A673 (cell line): ENCODE measurements around the gene ADAMTS13. TPM values are rescaled to one million over a fixed set of nuclear protein-coding genes. Genes with fewer than 3 reads are reported as not detected.

ENCODE experiments used
- Bru-seq: library from RNA; stranded (reverse); fragments of 400-500 nt; gene quantifications from one replicate; lab custom pipeline; 2021; lab: Mats Ljungman, UMichigan
- BruChase-seq, 2 experiments: library from RNA; stranded (reverse); fragments of 400-500 nt; gene quantifications; one replicate each; lab custom pipeline; 2021; lab: Mats Ljungman, UMichigan
- BruUV-seq: library from RNA; stranded (reverse); fragments of 400-500 nt; replicated peaks from 2 replicates; lab custom pipeline; 2021; lab: Mats Ljungman, UMichigan
- CTCF ChIA-PET: fragments of 300-600 bp; sonication (Branson Sonifier 250); formaldehyde crosslinking; loops from one replicate; lab custom pipeline; 2022; ENCODE audit warnings: antibody characterized with exemption; lab: Charles Lee
- POLR2A ChIA-PET: fragments of 300-600 bp; sonication (Branson Sonifier 250); formaldehyde crosslinking; loops from one replicate; lab custom pipeline; 2022; ENCODE audit warnings: antibody characterized with exemption; ENCODE audit not compliant: low non-redundant PET; lab: Charles Lee
- DNase-seq: peaks from one replicate; pipeline ENCODE4 v3.0.0-alpha.2; 2015; ENCODE audit warnings: low spot score
- H3K27ac ChIP-seq: fragments of 200-600 bp; sonication (generic); 2 replicates; pipeline ENCODE4 v1.5.1; 2016; ENCODE audit warnings: mixed run types, low read depth, mild to moderate bottlenecking, mixed read lengths, antibody characterized with exemption, low read length; ENCODE audit not compliant: poor library complexity, severe bottlenecking
- H3K27me3 ChIP-seq: fragments of 200-600 bp; sonication (generic); replicated peaks from 2 replicates; pipeline ENCODE4 v1.6.1; 2017; ENCODE audit warnings: mixed run types, low read depth, mild to moderate bottlenecking, mixed read lengths, antibody characterized with exemption, low read length; ENCODE audit not compliant: insufficient read depth, poor library complexity
- H3K36me3 ChIP-seq: fragments of 200-600 bp; sonication (generic); 2 replicates; pipeline ENCODE4 v1.6.1; 2016; ENCODE audit warnings: mixed run types, mild to moderate bottlenecking, mixed read lengths, antibody characterized with exemption, low read length; ENCODE audit not compliant: insufficient read depth, poor library complexity, severe bottlenecking
- H3K4me1 ChIP-seq: fragments of 200-600 bp; sonication (generic); 2 replicates; pipeline ENCODE4 v1.6.1; 2017; ENCODE audit warnings: mixed run types, mild to moderate bottlenecking, mixed read lengths, antibody characterized with exemption, low read length; ENCODE audit not compliant: insufficient read depth, poor library complexity, severe bottlenecking
- H3K4me3 ChIP-seq: fragments of 200-600 bp; sonication (generic); 2 replicates; pipeline ENCODE4 v1.5.1; 2016; ENCODE audit warnings: low read depth, mixed run types, mild to moderate bottlenecking, mixed read lengths, low read length; ENCODE audit not compliant: poor library complexity, severe bottlenecking
- H3K9me3 ChIP-seq: fragments of 200-600 bp; sonication (generic); 2 replicates; pipeline ENCODE4 v1.6.1; 2016; ENCODE audit warnings: mixed run types, low read depth, mild to moderate bottlenecking, mixed read lengths, antibody characterized with exemption, low read length; ENCODE audit not compliant: poor library complexity, severe bottlenecking
- EZH2 ChIP-seq: fragments of 200-600 bp; sonication (generic); IDR thresholded peaks from 2 replicates; pipeline ENCODE4 v1.6.1; 2017; ENCODE audit warnings: borderline replicate concordance, low read depth, mild to moderate bottlenecking, mixed read lengths, antibody characterized with exemption, low read length; ENCODE audit not compliant: poor library complexity, severe bottlenecking
- intact Hi-C: fragments of 100-400 bp; cut with micrococcal nuclease; formaldehyde crosslinking; loops from one replicate; pipeline ENCODE4 v1.10.0; 2022; ENCODE audit not compliant: unreplicated experiment
- long read RNA-seq: library from polyadenylated mRNA; stranded (forward); transcript quantifications from one replicate; pipeline ENCODE4 v2.0.0, GENCODE V29; 2022
- total RNA-seq: library from RNA; stranded (reverse); gene quantifications from 2 replicates; pipeline ENCODE4 v1.2.3, GENCODE V29; 2021
- TF ChIP-seq, protein P1 (sequence below): fragments of 300-800, 200-600 bp; sonication (generic); conservative IDR thresholded peaks from 2 replicates; pipeline ENCODE4 v1.5.1; 2017; ENCODE audit warnings: low read depth, mild to moderate bottlenecking, antibody characterized with exemption, low read length, moderate library complexity, mixed read lengths

Gene ADAMTS13
- total RNA-seq (1.3 and 3.1 TPM in 2 replicates), Bru-seq, nascent RNA (percentile 31 among the genes with signal in this experiment), BruChase-seq, experiment 1, labeled RNA remaining after a 2-hour chase (percentile 26 among the genes with signal in this experiment), BruChase-seq, experiment 2, labeled RNA remaining after a 6-hour chase (percentile 30 among the genes with signal in this experiment)
- long read RNA-seq, partial matches to known transcripts: 2 of 3 reads
- long read RNA-seq, other reads (novel, unspliced or antisense): 1 of 3 reads

DNA sequence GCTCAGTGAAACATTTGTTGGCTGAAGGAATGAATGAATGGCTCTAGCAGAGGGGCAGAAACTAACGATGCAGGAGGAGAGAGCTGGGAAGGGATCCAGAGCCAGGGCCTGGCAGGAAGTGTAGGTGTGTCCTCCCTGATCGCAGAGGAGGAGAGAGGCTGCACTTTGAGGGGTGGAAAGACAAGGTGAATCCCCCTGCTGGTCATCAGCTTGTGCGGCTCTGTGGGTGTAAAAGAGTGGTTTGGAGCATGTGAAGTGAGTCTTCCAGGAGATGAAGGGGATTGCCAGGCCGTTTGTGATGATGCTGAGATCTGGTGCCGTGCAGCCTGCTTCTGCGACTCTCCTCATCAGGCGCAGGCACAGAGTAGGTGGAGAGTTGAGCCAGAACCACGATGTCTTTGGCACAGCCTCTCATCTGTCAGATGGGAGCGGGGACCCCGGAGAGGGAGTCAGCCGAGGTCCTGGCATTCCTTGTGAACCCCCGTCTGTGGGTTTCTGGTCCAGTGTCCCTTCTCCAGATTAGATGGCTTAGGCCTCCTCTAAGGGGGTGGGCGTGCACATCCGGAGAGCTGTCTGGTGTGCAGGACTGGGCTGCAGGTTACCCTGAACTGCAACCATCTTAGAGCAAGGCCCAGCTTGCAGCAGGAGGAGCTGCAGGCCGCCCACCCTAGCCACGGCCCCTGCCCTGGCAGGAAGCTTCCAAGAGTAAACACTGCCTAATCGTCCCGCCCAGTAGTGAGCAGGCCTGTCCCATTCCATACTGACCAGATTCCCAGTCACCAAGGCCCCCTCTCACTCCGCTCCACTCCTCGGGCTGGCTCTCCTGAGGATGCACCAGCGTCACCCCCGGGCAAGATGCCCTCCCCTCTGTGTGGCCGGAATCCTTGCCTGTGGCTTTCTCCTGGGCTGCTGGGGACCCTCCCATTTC, at the start of gene ADAMTS13:
ADAMTS13 (plus strand) TSS at position 753 of the 928 bp plus-strand sequence; CDS start at position 830, 77 bp downstream.
- Histone ChIP-seq H3K27me3 (no peaks in the 10 kb centered on the region), H3K9me3 (no peaks in the 10 kb centered on the region), H3K27ac (no peak within 1 kb of the TSS), H3K4me3 (no peak within 1 kb of the TSS), H3K4me1 (no peaks in the 10 kb centered on the region), H3K36me3 (no peaks in the 10 kb centered on the region)
- TF ChIP-seq EZH2: no peak
- TF ChIP-seq, protein P1, sequence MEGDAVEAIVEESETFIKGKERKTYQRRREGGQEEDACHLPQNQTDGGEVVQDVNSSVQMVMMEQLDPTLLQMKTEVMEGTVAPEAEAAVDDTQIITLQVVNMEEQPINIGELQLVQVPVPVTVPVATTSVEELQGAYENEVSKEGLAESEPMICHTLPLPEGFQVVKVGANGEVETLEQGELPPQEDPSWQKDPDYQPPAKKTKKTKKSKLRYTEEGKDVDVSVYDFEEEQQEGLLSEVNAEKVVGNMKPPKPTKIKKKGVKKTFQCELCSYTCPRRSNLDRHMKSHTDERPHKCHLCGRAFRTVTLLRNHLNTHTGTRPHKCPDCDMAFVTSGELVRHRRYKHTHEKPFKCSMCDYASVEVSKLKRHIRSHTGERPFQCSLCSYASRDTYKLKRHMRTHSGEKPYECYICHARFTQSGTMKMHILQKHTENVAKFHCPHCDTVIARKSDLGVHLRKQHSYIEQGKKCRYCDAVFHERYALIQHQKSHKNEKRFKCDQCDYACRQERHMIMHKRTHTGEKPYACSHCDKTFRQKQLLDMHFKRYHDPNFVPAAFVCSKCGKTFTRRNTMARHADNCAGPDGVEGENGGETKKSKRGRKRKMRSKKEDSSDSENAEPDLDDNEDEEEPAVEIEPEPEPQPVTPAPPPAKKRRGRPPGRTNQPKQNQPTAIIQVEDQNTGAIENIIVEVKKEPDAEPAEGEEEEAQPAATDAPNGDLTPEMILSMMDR: 0 out of 2 replicates have a peak, but pooled peaks have one; percentile 17
- POLR2A ChIA-PET: no interaction called here
- intact Hi-C loops: no loop called here
- no TSS peak for BruUV-seq
- DNase-seq: no peak
- CTCF ChIA-PET: no interaction called here

DNA sequence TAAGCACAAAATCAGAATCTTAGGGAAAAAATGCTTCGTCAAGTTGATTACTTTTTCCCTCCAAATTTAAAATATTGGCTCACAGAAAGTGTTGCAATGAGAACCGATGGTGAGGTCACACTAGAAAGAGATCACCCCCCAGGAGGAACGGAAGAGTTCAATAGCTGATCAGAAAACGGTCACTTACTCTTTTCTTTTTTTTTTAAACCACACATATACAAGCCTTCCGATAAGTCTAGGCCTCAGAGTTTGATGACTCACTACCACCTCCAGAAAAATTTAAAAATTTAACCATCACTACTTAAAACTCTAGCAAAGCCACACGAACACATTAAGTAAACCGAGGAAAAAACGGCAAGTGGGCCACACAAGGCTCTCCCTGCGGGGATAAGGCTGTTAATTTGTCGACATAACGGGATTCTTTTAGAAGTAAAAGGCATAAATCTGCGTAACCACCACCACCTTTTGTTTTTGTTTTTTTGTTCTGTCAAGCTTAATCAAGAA, 47.5 kb upstream of the ADAMTS13 start:
- peaks cover 21% of the 10 kb centered on the region for H3K4me1 ChIP-seq
- no peaks in the 10 kb centered on the region for H3K27me3 ChIP-seq
- no peaks in the 10 kb centered on the region for H3K9me3 ChIP-seq
- ChIA-PET POLR2A (no interaction called here), CTCF (no interaction called here)
- TSS peak; percentile 71 for BruUV-seq
- H3K36me3 ChIP-seq: peaks cover 36% of the 10 kb centered on the region
- no peak for DNase-seq
- TF ChIP-seq, protein P1: no peak
- TF ChIP-seq EZH2: no peak
- peak overlapping the region; percentile 98 for H3K27ac ChIP-seq
- intact Hi-C loops: no loop called here
- peak overlapping the region; percentile 97 for H3K4me3 ChIP-seq

DNA sequence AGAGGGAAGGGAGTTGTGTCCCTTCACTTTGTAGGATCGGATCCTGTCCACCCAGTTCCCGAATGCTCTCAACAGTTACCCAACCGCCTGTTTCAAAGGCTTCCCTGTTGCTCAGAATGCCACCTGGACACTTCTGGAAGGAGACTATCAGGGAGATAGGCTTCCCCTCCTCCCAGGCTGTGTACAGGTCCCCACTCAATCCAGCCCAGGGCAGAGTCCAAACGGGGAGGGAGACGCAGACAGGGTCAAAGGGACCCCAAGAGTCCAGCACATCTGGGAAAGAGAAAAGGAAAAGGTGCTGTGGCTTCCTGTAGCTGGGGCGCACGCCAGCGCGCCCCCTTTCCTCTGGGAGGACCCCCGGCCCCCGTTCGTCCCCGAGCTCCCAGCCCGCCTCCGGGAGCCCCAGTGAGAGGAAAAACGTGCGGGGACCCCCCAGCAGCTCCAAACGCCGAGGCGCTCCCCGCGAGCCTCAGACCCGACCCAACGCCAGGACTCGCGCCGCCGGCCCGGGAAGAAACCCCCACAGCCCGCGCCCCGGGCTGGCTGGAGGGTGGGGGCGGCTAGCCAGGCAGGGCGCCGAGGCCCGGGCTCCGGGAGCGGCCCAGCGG, 46.9 kb upstream of the ADAMTS13 start:
- intact Hi-C loops: no loop called here
- no peaks in the 10 kb centered on the region for H3K27me3 ChIP-seq
- H3K9me3 ChIP-seq: no peaks in the 10 kb centered on the region
- DNase-seq: peak; percentile 54
- ChIA-PET POLR2A (interaction anchor here (0.7 kb wide), 1 partner anchor 27 kb away, joined by 3 read pairs; the partner anchor contains the start of genes MED22 and RPL7A), CTCF (no interaction called here)
- H3K4me3 ChIP-seq: peak overlapping the region; percentile 97
- BruUV-seq: no TSS peak
- H3K4me1 ChIP-seq: peaks cover 21% of the 10 kb centered on the region
- peaks cover 31% of the 10 kb centered on the region for H3K36me3 ChIP-seq
- TF ChIP-seq, protein P1: peak; percentile 44
- TF ChIP-seq EZH2: no peak
- H3K27ac ChIP-seq: peak overlapping the region; percentile 98
